Sciatic nerve (tissue), 2 donors: Measurements from ENCODE around the gene ANKRD16. TPM values are rescaled to one million over a fixed set of nuclear protein-coding genes. Genes with fewer than 3 reads are reported as not detected.
"Not testable (repeated sequence)": the region's sequence is repeated elsewhere in the genome, so short reads cannot be mapped to it uniquely, and the experiment has no call there.

Source experiments
- ATAC-seq: fragments of 200-7000 bp; cut with Tn5 transposase; one replicate; pipeline ENCODE4 v1.9.1; 2020; ENCODE audit warnings: mild to moderate bottlenecking, moderate library complexity
- DNase-seq: peaks from one replicate; pipeline ENCODE4 v3.0.0-alpha.2; 2020; ENCODE audit warnings: low spot score
- intact Hi-C: fragments of 100-400 bp; cut with DNase I; formaldehyde crosslinking; loops from one replicate; pipeline ENCODE4 v1.14.2; 2022
- total RNA-seq: library from RNA; stranded (reverse); fragmentation: NEBNext Ultra II Directional; extraction: Animal tissue kit (Norgen Biotek cat#: 25700); gene quantifications from one replicate; pipeline ENCODE4 v1.2.1, GENCODE V29; 2021
- donor health status: DM: no; HTN: no; CAD: no.
- donor health status: DM: no; HTN: no; CAD: no.

Gene ANKRD16
- total RNA-seq, 1 donor from 2014 or later: 10.0 TPM

GRCh38 chr10:5854131-5854475 lies 35.6 kb downstream of the ANKRD16 start:
- intact Hi-C loops: no loop called here
- no peak for ATAC-seq
- DNase-seq: no peak

DNA sequence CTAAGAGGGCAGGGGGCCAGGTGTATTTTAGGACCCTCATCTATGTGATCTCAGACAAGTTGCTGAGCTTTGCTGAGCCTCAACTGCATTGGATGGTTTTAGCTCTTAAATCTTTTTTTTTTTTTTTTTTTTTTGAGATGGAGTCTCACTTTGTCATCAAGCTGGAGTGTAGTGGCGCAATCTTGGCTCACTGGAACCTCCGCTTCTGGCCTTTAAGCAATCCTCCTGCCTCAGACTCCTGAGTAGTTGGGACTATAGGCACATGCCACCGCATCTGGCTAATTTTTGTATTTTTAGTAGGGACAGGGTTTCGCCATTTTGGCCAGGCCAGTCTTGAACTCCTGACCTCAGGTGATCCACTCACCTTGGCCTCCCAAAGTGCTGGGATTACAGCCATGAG lies 43.0 kb downstream of the ANKRD16 start:
- DNase-seq, intact Hi-C loops: not testable (repeated sequence)
- ATAC-seq: peak; percentile 12

DNA sequence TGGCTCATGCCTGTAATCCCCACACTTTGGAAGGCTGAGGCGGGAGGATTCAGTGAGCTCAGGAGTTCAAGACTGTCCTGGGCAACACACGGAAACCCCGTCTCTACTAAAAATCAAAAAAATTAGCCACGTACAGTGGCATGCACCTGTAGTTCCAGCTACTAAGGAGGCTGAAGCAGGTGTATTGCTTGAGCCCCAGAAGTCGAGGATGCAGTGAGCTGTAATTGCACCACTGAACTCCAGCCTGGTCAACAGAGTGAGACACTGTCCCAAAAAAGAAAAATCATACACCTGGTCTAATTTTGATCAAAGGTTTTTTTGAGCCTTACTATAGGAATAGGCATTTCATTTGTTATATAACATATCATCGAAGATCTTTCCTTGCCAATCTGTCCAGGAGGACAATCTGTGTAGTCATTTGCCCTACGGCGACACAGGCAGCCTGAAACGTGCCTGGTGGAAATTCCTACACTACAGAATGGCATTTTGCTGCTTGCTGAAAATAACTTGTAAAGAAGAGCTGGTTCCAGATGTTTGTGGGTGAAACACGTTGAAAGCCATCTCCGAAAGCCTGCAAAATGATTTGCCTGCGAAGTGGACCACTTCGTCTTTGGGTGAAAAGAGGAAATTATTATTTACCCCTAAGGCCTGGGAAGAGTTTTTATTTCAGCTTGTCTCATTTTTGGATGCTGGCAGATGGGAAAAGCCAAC lies 45.2 kb downstream of the ANKRD16 start:
- intact Hi-C loops: no loop called here
- no peak for DNase-seq
- ATAC-seq: peak; percentile 27

DNA sequence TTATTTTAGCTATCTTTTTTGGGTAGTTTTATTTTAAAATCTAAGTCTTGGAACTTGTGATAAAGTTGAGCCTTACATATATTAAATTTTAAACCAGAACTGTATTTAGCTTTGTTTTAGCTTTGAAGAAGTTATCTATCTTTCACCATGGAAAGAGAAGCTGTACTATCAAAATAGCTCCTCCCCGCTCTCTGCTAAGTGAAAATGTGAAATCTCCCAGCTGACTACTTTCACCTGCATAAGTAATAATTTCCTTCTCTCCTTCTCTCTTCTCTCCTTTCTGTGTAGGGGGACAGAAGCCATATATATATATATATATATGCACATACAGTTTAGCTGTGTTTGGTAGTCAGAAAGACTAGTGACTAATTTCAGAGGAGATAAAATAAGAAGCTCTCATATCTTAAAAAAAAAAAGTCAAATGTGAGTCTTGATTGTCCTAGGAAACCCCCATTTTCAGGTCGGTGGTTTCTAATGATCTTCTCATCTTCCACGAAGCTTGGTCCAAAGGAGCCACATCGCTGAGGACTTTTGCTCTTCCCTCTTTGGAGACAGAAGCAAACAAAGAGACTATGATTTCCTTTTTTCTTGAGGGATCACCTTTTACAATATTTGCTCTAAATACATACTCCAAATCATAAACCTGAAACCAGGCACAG lies 45.9 kb downstream of the ANKRD16 start:
- intact Hi-C loops: no loop called here
- ATAC-seq: no peak
- no peak for DNase-seq

DNA sequence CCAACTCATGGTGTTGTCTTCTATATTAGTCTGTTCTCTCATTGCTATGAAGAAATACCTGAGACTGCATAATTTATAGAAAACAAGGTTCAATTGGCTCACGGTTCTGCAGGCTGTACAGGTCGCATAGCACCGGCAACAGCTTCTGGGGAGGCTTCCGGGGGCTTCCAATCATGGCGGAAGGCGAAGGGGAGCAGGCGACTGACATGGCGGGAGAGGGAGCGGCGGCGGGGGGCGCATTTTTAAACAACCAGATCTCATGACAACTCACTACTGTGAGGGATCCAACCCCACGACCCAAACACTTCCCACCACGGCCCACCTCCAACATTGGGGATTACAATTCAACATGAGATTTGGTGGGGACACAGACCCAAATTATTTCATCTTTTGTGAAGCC lies 47.7 kb downstream of the ANKRD16 start:
- no peak for ATAC-seq
- intact Hi-C loops: no loop called here
- DNase-seq: no peak

DNA sequence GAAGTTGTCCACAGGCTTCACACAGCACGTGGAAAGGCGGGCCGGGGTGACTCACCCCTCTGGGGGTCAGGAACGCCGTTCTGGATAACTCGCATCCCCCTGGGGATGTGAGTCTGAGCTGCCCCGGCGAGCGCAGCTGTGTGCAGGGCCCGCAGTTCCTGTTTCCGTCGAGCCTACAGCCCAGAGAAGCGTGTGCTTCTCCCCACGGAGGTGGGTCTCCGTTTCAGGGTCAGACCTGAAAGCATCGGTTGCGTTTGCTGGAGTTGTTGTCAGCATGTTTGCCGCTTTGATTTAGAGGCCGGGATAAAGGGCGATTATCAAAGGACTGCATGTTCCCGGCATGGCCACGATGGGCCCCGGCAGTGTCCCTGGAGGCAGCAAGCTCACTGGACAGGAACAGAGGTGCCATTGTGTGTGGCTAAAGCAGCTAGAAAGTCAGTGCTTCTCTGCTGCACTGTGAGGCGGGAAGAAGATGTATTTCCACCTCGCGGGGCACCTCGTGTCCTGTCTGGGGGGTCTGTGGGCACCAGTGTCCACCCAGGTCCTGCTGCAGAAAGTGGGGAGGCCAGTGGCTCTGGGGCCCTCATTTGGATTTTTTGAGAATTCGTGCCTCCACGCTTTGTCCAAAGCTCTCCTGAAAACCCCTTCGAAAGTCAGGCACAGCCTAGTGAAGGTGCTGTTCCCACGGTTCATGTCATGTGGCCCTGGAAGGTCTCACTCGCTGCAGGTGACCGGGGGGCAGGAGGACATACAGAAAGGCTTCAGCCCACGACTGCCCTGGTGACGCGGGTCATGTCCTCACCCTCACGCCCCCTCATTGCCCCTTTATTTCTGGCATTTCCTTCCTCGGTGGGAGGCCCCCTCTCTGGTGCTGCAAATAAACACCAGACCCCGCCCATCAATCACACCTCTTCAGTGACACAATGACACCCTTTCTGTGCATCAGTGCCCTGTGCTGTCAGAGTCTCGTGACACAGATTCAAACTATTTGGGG lies 49.1 kb downstream of the ANKRD16 start:
- intact Hi-C loops: no loop called here
- peak; percentile 73 for DNase-seq
- peak; percentile 94 for ATAC-seq

GRCh38 chr10:5836181-5836580 lies 53.5 kb downstream of the ANKRD16 start:
- DNase-seq, intact Hi-C loops, ATAC-seq: not testable (repeated sequence)

GRCh38 chr10:5835446-5836095 lies 54.1 kb downstream of the ANKRD16 start:
- intact Hi-C loops: no loop called here
- no peak for DNase-seq
- no peak for ATAC-seq

- DNase-seq (no peak), ATAC-seq (no peak)
- intact Hi-C loops: no loop called here
These were observed 55.9 kb downstream of the ANKRD16 start for GRCh38 chr10:5833814-5834213.

DNA sequence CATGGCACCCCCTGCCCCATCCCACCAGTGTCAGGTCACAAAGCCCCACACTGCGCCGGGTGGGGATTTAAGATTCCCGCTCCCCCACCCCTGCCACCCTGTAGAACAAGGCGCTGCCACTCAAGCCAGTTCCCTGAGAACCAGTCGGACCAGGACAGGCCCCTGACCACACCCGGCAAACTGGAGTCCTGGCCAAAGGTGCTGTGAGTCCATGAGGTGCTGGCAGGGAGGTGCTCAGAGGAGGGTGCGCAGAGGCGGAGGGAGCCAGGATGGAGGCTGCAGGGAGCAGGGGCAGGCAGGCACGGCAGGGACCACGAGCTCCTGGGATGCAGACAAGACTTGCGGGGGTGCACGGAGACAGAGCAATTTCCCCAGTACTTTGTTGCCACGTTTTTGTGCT lies 56.7 kb downstream of the ANKRD16 start:
- no peak for DNase-seq
- intact Hi-C loops: no loop called here
- ATAC-seq: no peak

DNA sequence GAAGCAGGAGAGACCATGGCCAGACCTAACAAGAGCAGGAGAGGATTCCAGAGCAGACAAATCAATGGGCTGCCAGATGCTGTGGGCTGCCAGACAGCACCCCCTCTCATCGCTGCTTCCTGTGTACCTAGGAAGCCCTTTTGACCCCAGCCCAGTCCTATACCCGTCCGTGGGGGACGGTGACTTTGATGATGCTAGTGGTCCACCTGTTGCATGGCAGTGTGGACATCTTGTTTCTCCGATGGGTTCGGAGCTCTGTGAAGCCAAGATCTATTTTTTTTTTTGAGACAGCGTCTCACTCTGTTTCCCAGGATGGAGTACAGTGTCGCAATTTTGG lies 58.3 kb downstream of the ANKRD16 start:
- intact Hi-C loops: no loop called here
- DNase-seq (no peak), ATAC-seq (no peak)

DNA sequence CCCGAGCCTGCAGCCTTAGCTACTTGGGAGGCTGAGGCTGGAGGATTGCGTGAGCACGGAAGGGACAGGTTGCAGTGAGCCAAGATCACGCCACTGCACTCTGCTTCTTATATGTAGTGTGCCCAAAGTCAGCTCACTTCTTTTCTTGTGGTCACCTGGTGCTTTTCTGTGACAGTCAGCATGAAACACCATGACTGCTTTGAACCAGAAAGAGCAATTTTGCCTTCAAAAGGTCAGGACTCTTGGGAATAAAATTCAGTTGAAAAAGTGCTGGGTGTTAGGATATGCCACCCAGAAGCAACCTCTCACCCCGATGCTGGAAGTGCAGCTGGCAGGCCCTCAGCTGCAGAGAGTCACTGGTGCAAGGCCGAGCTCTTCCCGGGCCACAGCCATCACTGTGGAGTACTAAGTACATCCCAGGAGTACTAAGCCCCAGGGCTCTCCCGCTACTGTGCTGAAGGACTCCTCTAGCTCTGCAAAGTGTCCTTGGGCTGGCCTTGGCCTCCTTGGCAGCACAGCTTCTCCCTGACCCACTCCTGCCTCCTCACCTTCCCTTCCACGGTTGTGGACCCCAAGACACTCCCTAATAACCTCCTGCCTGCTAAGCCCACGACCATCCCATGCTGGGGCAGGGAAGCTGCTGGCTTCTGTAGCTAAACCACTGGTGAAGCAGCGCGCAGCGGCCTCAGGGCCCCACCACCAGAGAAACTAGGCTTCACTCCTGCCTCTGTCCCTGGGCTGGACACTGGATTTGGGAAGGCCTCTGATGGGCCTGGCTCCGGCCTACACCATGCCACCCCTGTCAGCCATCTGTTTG lies 58.9 kb downstream of the ANKRD16 start:
- intact Hi-C loops: no loop called here
- DNase-seq: no peak
- ATAC-seq: peak; percentile 17

DNA sequence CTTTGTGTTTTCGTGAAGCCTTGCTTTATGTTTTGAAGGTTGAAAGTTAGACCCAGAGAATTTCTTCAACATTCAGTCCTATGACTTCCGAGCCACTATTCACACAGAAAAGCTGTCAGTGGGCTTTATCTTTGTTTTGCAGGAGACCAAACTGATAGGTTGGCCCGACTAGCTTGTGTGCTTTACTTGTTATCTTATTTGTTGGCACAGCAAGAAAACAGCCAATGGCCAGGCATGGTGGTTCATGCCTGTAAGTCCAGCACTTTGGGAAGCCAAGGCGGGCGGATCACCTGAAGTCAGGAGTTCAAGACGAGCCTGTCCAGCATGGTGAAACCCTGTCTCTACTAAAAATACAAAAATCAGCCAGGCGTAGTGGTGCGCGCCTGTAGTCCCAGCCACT lies 60.4 kb downstream of the ANKRD16 start:
- no peak for DNase-seq

GRCh38 chr10:5828725-5829124 lies 61.0 kb downstream of the ANKRD16 start:
- intact Hi-C loops: no loop called here
- DNase-seq: peak; percentile 18
- no peak for ATAC-seq

More for the DNA sequence above, 60.4 kb downstream of the ANKRD16 start:
- no peak for ATAC-seq
- intact Hi-C loops: no loop called here

- intact Hi-C loops: no loop called here
- ATAC-seq (no peak), DNase-seq (peak; percentile 18)
These were observed 61.9 kb downstream of the ANKRD16 start for GRCh38 chr10:5827841-5828240.

GRCh38 chr10:5826511-5826910 lies 63.2 kb downstream of the ANKRD16 start:
- intact Hi-C loops, ATAC-seq: not testable (repeated sequence)
- DNase-seq: peak; percentile 30

GRCh38 chr10:5818894-5819293 lies 70.8 kb downstream of the ANKRD16 start:
- ATAC-seq (no peak), DNase-seq (peak; percentile 36)
- intact Hi-C loops: loop anchor here (10.0 kb wide), 1 partner anchor 66 kb away; the partner anchor contains the start of gene ANKRD16

GRCh38 chr10:5818048-5818331 lies 71.7 kb downstream of the ANKRD16 start:
- intact Hi-C loops: loop anchor here (10.0 kb wide), 1 partner anchor 67 kb away; the partner anchor contains the start of gene ANKRD16
- DNase-seq: peak; percentile 12
- no peak for ATAC-seq
